SK-N-SH treated with all-trans-retinoic acid at 6 μM for 48 hours (cell line): ENCODE measurements around the gene C10orf88.

ENCODE experiments used
- ATAC-seq: fragments of 200-7000 bp; cut with Tn5 transposase; 3 replicates; pipeline ENCODE4 v1.9.1; 2020; ENCODE audit warnings: mild to moderate bottlenecking, moderate library complexity
- BACH2 ChIP-seq: fragments of 250-450 bp; sonication (Bioruptor Pico); IDR thresholded peaks from 2 replicates; pipeline ENCODE4 v1.9.0; 2021; ENCODE audit warnings: mild to moderate bottlenecking, borderline replicate concordance
- CSDC2 ChIP-seq: fragments of 250-450 bp; sonication (Bioruptor Pico); IDR thresholded peaks from 2 replicates; pipeline ENCODE4 v1.5.0; 2020; ENCODE audit warnings: mild to moderate bottlenecking, moderate library complexity
- ESRRG ChIP-seq: fragments of 250-450 bp; sonication (Bioruptor Pico); IDR thresholded peaks from 2 replicates; pipeline ENCODE4 v1.6.1; 2021; ENCODE audit warnings: mild to moderate bottlenecking
- GLIS3 ChIP-seq: fragments of 250-450 bp; sonication (Bioruptor Pico); IDR thresholded peaks from 2 replicates; pipeline ENCODE4 v1.5.0; 2020; ENCODE audit warnings: mild to moderate bottlenecking, moderate library complexity
- ISL1 ChIP-seq: fragments of 250-450 bp; sonication (Bioruptor Pico); IDR thresholded peaks from 2 replicates; pipeline ENCODE4 v2.1.2; 2022; ENCODE audit warnings: mild to moderate bottlenecking, moderate library complexity
- OSR1 ChIP-seq: fragments of 250-450 bp; sonication (Bioruptor Pico); IDR thresholded peaks from 2 replicates; pipeline ENCODE4 v1.8.0; 2022; ENCODE audit warnings: moderate library complexity, mild to moderate bottlenecking, inconsistent platforms
- PPARA ChIP-seq: fragments of 250-450 bp; sonication (Bioruptor Pico); IDR thresholded peaks from 2 replicates; pipeline ENCODE4 v1.5.0; 2020; ENCODE audit warnings: mild to moderate bottlenecking, borderline replicate concordance
- RARB ChIP-seq: fragments of 250-450 bp; sonication (Bioruptor Pico); IDR thresholded peaks from 2 replicates; pipeline ENCODE4 v1.8.0; 2021; ENCODE audit warnings: mild to moderate bottlenecking, moderate library complexity
- SNAI2 ChIP-seq: fragments of 250-450 bp; sonication (Bioruptor Pico); IDR thresholded peaks from 2 replicates; pipeline ENCODE4 v1.5.0; 2020; ENCODE audit warnings: mild to moderate bottlenecking, moderate library complexity
- TCF4 ChIP-seq: fragments of 250-450 bp; sonication (Bioruptor Pico); IDR thresholded peaks from 2 replicates; pipeline ENCODE4 v1.8.0; 2021; ENCODE audit warnings: mild to moderate bottlenecking, moderate library complexity, borderline replicate concordance
- TOX ChIP-seq: fragments of 250-450 bp; sonication (Bioruptor Pico); IDR thresholded peaks from 2 replicates; pipeline ENCODE4 v1.8.0; 2021; ENCODE audit warnings: mild to moderate bottlenecking, moderate library complexity, borderline replicate concordance
- ZC3H10 ChIP-seq: fragments of 250-450 bp; sonication (Bioruptor Pico); IDR thresholded peaks from 2 replicates; pipeline ENCODE4 v1.5.1; 2021; ENCODE audit warnings: mild to moderate bottlenecking, moderate library complexity
- ZFP3 ChIP-seq: fragments of 250-450 bp; sonication (Bioruptor Pico); IDR thresholded peaks from 2 replicates; pipeline ENCODE4 v1.5.0; 2020; ENCODE audit warnings: mild to moderate bottlenecking, moderate library complexity
- ZFP30 ChIP-seq: fragments of 450-650 bp; formaldehyde crosslinking; IDR thresholded peaks from 2 replicates; pipeline ENCODE4 v1.5.0; 2022; ENCODE audit warnings: mild to moderate bottlenecking, moderate library complexity
- ZNF565 ChIP-seq: fragments of 450-650 bp; formaldehyde crosslinking; conservative IDR thresholded peaks from 2 replicates; pipeline ENCODE4 v1.5.0; 2020; ENCODE audit warnings: low read depth, mild to moderate bottlenecking, moderate library complexity
- ZNF70 ChIP-seq: fragments of 450-650 bp; formaldehyde crosslinking; IDR thresholded peaks from 2 replicates; pipeline ENCODE4 v1.5.0; 2020; ENCODE audit warnings: mild to moderate bottlenecking, moderate library complexity
- ZNF8 ChIP-seq: fragments of 450-650 bp; formaldehyde crosslinking; IDR thresholded peaks from 2 replicates; pipeline ENCODE4 v1.5.0; 2020; ENCODE audit warnings: mild to moderate bottlenecking, moderate library complexity
- TF ChIP-seq, protein P1 (sequence below): fragments of 250-450 bp; sonication (Bioruptor Pico); IDR thresholded peaks from 2 replicates; pipeline ENCODE4 v1.5.1; 2020; ENCODE audit warnings: low read depth, mild to moderate bottlenecking, moderate library complexity
- TF ChIP-seq, protein P2 (sequence below): fragments of 250-450 bp; sonication (Bioruptor Pico); IDR thresholded peaks from 2 replicates; pipeline ENCODE4 v1.5.0; 2020; ENCODE audit warnings: mild to moderate bottlenecking, moderate library complexity
- TF ChIP-seq, protein P3 (sequence below): fragments of 250-450 bp; sonication (Bioruptor Pico); IDR thresholded peaks from 2 replicates; pipeline ENCODE4 v1.5.1; 2021; ENCODE audit warnings: mild to moderate bottlenecking, moderate library complexity
- TF ChIP-seq, protein P4 (sequence below): fragments of 250-450 bp; sonication (Bioruptor Pico); IDR thresholded peaks from 2 replicates; pipeline ENCODE4 v1.8.0; 2021; ENCODE audit warnings: low read depth, mild to moderate bottlenecking, moderate library complexity, borderline replicate concordance

Gene C10orf88

DNA sequence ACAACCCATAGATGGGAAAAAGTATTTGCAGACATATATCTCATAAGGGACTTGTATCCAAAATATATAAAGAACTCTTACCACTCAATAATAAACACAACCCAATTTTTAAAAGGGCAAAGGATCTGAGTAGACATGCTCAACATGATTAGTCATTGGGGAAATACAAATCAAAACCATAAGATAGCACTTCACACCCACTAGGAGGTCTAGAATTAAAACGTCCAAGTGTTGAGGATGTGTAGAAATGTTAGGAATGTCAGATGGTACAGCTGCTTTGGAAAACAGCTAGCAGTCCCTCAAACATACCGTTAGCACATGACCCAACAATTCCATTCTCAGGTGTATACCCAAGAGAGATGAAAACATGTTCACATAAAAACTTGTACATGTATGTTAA is 34.5 kb upstream of the C10orf88 start:
- no peak for ATAC-seq

DNA sequence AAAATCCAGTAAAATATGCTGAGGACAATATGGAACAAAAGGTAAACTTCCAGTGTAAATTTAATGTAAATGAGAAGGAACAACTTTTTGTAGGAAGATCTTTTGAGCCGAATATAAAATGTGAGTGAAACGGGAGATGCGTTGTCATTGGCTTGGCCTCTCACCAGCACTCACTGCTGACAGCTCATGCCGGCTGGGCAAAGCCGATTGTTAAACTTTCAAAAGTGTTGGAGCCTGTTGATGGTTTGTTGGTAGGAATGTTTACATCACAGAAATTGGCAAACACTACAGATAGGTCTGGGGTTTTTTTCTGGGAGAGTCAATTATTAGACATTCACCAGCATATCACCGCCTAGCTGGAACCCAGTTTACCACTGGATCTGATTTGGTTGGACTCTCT is 32.3 kb upstream of the C10orf88 start:
- ATAC-seq: no peak
- no peak for TF ChIP-seq RARB (CRISPR knock-in tag)
- TF ChIP-seq GLIS3: no peak
- TF ChIP-seq ISL1: no peak
- TF ChIP-seq ZNF70: no peak
- TF ChIP-seq TCF4 (CRISPR knock-in tag): no peak
- TF ChIP-seq ZFP30 (CRISPR knock-in tag): no peak
- TF ChIP-seq, protein P1, sequence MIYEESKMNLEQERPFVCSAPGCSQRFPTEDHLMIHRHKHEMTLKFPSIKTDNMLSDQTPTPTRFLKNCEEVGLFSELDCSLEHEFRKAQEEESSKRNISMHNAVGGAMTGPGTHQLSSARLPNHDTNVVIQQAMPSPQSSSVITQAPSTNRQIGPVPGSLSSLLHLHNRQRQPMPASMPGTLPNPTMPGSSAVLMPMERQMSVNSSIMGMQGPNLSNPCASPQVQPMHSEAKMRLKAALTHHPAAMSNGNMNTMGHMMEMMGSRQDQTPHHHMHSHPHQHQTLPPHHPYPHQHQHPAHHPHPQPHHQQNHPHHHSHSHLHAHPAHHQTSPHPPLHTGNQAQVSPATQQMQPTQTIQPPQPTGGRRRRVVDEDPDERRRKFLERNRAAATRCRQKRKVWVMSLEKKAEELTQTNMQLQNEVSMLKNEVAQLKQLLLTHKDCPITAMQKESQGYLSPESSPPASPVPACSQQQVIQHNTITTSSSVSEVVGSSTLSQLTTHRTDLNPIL (CRISPR knock-in tag): no peak
- no peak for TF ChIP-seq OSR1 (CRISPR knock-in tag)
- no peak for TF ChIP-seq ZC3H10
- TF ChIP-seq ZNF565 (CRISPR knock-in tag): no peak
- no peak for TF ChIP-seq PPARA (CRISPR knock-in tag)
- no peak for TF ChIP-seq TOX
- no peak for TF ChIP-seq ZFP3 (CRISPR knock-in tag)
- no peak for TF ChIP-seq ZNF8 (CRISPR knock-in tag)
- TF ChIP-seq, protein P2, sequence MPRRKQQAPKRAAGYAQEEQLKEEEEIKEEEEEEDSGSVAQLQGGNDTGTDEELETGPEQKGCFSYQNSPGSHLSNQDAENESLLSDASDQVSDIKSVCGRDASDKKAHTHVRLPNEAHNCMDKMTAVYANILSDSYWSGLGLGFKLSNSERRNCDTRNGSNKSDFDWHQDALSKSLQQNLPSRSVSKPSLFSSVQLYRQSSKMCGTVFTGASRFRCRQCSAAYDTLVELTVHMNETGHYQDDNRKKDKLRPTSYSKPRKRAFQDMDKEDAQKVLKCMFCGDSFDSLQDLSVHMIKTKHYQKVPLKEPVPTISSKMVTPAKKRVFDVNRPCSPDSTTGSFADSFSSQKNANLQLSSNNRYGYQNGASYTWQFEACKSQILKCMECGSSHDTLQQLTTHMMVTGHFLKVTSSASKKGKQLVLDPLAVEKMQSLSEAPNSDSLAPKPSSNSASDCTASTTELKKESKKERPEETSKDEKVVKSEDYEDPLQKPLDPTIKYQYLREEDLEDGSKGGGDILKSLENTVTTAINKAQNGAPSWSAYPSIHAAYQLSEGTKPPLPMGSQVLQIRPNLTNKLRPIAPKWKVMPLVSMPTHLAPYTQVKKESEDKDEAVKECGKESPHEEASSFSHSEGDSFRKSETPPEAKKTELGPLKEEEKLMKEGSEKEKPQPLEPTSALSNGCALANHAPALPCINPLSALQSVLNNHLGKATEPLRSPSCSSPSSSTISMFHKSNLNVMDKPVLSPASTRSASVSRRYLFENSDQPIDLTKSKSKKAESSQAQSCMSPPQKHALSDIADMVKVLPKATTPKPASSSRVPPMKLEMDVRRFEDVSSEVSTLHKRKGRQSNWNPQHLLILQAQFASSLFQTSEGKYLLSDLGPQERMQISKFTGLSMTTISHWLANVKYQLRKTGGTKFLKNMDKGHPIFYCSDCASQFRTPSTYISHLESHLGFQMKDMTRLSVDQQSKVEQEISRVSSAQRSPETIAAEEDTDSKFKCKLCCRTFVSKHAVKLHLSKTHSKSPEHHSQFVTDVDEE: no peak

More for the DNA sequence above, 34.5 kb upstream of the C10orf88 start:
- TF ChIP-seq TCF4 (CRISPR knock-in tag) (no peak), ZNF8 (CRISPR knock-in tag) (no peak), PPARA (CRISPR knock-in tag) (no peak), BACH2 (no peak), TOX (no peak), GLIS3 (no peak), OSR1 (CRISPR knock-in tag) (no peak), RARB (CRISPR knock-in tag) (no peak), ESRRG (CRISPR knock-in tag) (no peak)
- TF ChIP-seq, protein P3, sequence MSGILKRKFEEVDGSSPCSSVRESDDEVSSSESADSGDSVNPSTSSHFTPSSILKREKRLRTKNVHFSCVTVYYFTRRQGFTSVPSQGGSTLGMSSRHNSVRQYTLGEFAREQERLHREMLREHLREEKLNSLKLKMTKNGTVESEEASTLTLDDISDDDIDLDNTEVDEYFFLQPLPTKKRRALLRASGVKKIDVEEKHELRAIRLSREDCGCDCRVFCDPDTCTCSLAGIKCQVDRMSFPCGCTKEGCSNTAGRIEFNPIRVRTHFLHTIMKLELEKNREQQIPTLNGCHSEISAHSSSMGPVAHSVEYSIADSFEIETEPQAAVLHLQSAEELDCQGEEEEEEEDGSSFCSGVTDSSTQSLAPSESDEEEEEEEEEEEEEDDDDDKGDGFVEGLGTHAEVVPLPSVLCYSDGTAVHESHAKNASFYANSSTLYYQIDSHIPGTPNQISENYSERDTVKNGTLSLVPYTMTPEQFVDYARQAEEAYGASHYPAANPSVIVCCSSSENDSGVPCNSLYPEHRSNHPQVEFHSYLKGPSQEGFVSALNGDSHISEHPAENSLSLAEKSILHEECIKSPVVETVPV (CRISPR knock-in tag): no peak
- TF ChIP-seq, protein P2: no peak

DNA sequence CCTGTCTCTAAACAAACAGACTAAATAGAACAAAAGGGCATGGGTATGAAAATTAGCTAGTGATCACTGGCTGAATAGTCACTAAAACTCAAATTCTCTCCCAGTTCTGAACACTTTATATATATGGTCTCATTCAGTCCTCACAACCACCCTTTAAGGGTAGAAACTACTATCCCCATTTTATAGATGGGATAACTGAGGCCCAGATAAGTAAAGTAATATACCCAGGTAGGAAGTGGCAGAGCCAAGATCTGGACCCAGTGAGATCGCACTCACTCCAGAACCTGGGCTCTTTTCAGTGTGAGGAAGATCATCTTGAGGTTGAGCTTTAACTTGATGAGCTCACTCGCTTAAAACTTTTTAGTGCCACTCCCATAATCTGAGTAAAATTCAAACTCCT is 30.7 kb upstream of the C10orf88 start:
- TF ChIP-seq OSR1 (CRISPR knock-in tag): no peak
- ATAC-seq: no peak

DNA sequence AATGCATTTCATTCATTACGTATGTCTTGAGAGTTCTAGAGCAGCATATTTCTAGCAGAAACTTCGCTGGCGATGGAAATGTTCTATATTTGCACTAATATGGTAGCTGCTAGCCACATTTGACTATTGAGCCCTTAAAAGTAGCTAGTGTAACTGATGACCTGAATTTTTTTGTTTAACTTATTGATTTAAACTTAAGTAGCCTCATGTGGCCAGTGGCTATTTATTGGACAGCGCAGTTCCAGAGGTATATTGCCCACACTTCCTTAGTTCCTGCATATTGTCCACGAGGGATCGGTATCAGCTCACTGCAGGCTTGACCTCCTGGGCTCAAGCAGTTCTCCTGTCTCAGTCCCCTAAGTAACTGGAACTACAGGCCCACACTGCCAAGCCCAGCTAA is 29.9 kb upstream of the C10orf88 start:
- no peak for ATAC-seq
- TF ChIP-seq, protein P4, sequence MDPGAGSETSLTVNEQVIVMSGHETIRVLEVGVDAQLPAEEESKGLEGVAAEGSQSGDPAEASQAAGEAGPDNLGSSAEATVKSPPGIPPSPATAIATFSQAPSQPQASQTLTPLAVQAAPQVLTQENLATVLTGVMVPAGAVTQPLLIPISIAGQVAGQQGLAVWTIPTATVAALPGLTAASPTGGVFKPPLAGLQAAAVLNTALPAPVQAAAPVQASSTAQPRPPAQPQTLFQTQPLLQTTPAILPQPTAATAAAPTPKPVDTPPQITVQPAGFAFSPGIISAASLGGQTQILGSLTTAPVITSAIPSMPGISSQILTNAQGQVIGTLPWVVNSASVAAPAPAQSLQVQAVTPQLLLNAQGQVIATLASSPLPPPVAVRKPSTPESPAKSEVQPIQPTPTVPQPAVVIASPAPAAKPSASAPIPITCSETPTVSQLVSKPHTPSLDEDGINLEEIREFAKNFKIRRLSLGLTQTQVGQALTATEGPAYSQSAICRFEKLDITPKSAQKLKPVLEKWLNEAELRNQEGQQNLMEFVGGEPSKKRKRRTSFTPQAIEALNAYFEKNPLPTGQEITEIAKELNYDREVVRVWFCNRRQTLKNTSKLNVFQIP (CRISPR knock-in tag): no peak
- TF ChIP-seq PPARA (CRISPR knock-in tag) (no peak), ZFP3 (CRISPR knock-in tag) (no peak), GLIS3 (no peak), CSDC2 (CRISPR knock-in tag) (no peak), RARB (CRISPR knock-in tag) (no peak), TCF4 (CRISPR knock-in tag) (no peak), ESRRG (CRISPR knock-in tag) (no peak), ZNF565 (CRISPR knock-in tag) (no peak), ISL1 (no peak), OSR1 (CRISPR knock-in tag) (no peak), SNAI2 (no peak), TOX (no peak), ZNF8 (CRISPR knock-in tag) (no peak)
- TF ChIP-seq, protein P1 (CRISPR knock-in tag): no peak
- TF ChIP-seq, protein P2: no peak
